ENCODE data around the gene TBX10.
"Not testable (repeated sequence)": the region's sequence is repeated elsewhere in the genome, so short reads cannot be mapped to it uniquely, and the experiment has no call there.

TBX10 gene

GRCh38 chr11:67610302-67610868, 29.2 kb downstream of the TBX10 start:
- H3K4me1 ChIP-seq (ENCODE audit: insufficient read depth, low read length) = peaks cover 7% of the 10 kb centered on the region; the same call in 1 of the 2 replicates
- H3K9ac ChIP-seq (ENCODE audit: low read depth, low read length) = no peak overlapping the region
- H3K4me3 ChIP-seq (ENCODE audit: low read length) = no peak overlapping the region
- H3K9me3 ChIP-seq (ENCODE audit: insufficient read depth, low read depth, low read length) = no peaks in the 10 kb centered on the region
- peaks cover 41% of the 10 kb centered on the region for H3K36me3 ChIP-seq (ENCODE audit: insufficient read depth, low read length)
- no peaks in the 10 kb centered on the region for H3K27me3 ChIP-seq (ENCODE audit: insufficient read depth, low read length)
- WGBS = 94% methylated on average over 15 of the region's 15 CpGs
- H3K27ac ChIP-seq (ENCODE audit: low read depth, low read length) = no peak overlapping the region

GRCh38 chr11:67609316-67609715, 30.2 kb downstream of the TBX10 start:
- H3K4me1 ChIP-seq (ENCODE audit: insufficient read depth, low read length) = peaks cover 17% of the 10 kb centered on the region
- H3K9ac ChIP-seq (ENCODE audit: low read depth, low read length) = no peak overlapping the region
- no peaks in the 10 kb centered on the region for H3K27me3 ChIP-seq (ENCODE audit: insufficient read depth, low read length)
- no peak overlapping the region for H3K27ac ChIP-seq (ENCODE audit: low read depth, low read length)
- peaks cover 41% of the 10 kb centered on the region for H3K36me3 ChIP-seq (ENCODE audit: insufficient read depth, low read length)
- H3K9me3 ChIP-seq (ENCODE audit: insufficient read depth, low read depth, low read length) = no peaks in the 10 kb centered on the region
- 94% methylated on average over 10 of the region's 10 CpGs for WGBS
- no peak overlapping the region for H3K4me3 ChIP-seq (ENCODE audit: low read length)

- Histone ChIP-seq H3K4me3 (ENCODE audit: low read length) (no peak overlapping the region), H3K27me3 (ENCODE audit: insufficient read depth, low read length) (no peaks in the 10 kb centered on the region), H3K36me3 (ENCODE audit: insufficient read depth, low read length) (peaks cover 41% of the 10 kb centered on the region), H3K4me1 (ENCODE audit: insufficient read depth, low read length) (peaks cover 20% of the 10 kb centered on the region), H3K9me3 (ENCODE audit: insufficient read depth, low read depth, low read length) (no peaks in the 10 kb centered on the region), H3K9ac (ENCODE audit: low read depth, low read length) (no peak overlapping the region), H3K27ac (ENCODE audit: low read depth, low read length) (no peak overlapping the region)
- 94% methylated on average over 8 of the region's 8 CpGs for WGBS
Measured at GRCh38 chr11:67608486-67608885, 31.1 kb downstream of the TBX10 start.

- H3K9ac ChIP-seq (ENCODE audit: low read depth, low read length) = peak overlapping the region; percentile 62
- H3K9me3 ChIP-seq (ENCODE audit: insufficient read depth, low read depth, low read length) = 0 out of 2 replicates have a peak, but pooled peaks cover 3% of the 10 kb centered on the region
- 69% methylated on average over 9 of the region's 9 CpGs for WGBS
- H3K27ac ChIP-seq (ENCODE audit: low read depth, low read length) = no peak overlapping the region
- H3K4me3 ChIP-seq (ENCODE audit: low read length) = peak overlapping the region; percentile 86
- peaks cover 26% of the 10 kb centered on the region for H3K4me1 ChIP-seq (ENCODE audit: insufficient read depth, low read length)
- H3K27me3 ChIP-seq (ENCODE audit: insufficient read depth, low read length) = no peaks in the 10 kb centered on the region
- peaks cover 40% of the 10 kb centered on the region for H3K36me3 ChIP-seq (ENCODE audit: insufficient read depth, low read length)
Measured at GRCh38 chr11:67607507-67607906, 32.1 kb downstream of the TBX10 start.

- 0 out of 2 replicates have a peak, but pooled peaks cover 3% of the 10 kb centered on the region for H3K9me3 ChIP-seq (ENCODE audit: insufficient read depth, low read depth, low read length)
- no peaks in the 10 kb centered on the region for H3K27me3 ChIP-seq (ENCODE audit: insufficient read depth, low read length)
- H3K36me3 ChIP-seq (ENCODE audit: insufficient read depth, low read length) = peaks cover 32% of the 10 kb centered on the region
- peak within 1 kb of the TSS; percentile 86 for H3K4me3 ChIP-seq (ENCODE audit: low read length)
- peaks cover 26% of the 10 kb centered on the region for H3K4me1 ChIP-seq (ENCODE audit: insufficient read depth, low read length)
- H3K9ac ChIP-seq (ENCODE audit: low read depth, low read length) = peak within 1 kb of the TSS; percentile 62
- 0 out of 2 replicates have a peak within 1 kb of the TSS, but pooled peaks have one; percentile 10 for H3K27ac ChIP-seq (ENCODE audit: low read depth, low read length)
- WGBS = 3% methylated on average over 69 of the region's 69 CpGs
Measured at GRCh38 chr11:67606492-67607295, 32.9 kb downstream of the TBX10 start, which contains the start of gene NDUFV1. Gene NDUFV1 (plus strand): TSS chr11:67606936. CDS start chr11:67607005, 69 bp downstream.

- WGBS = 62% methylated on average over 17 of the region's 17 CpGs
- H3K27me3 ChIP-seq (ENCODE audit: insufficient read depth, low read length) = no peaks in the 10 kb centered on the region
- peak overlapping the region; percentile 86 for H3K4me3 ChIP-seq (ENCODE audit: low read length)
- peaks cover 28% of the 10 kb centered on the region for H3K36me3 ChIP-seq (ENCODE audit: insufficient read depth, low read length)
- peaks cover 26% of the 10 kb centered on the region for H3K4me1 ChIP-seq (ENCODE audit: insufficient read depth, low read length)
- H3K9ac ChIP-seq (ENCODE audit: low read depth, low read length) = no peak overlapping the region
- no peak overlapping the region for H3K27ac ChIP-seq (ENCODE audit: low read depth, low read length)
- H3K9me3 ChIP-seq (ENCODE audit: insufficient read depth, low read depth, low read length) = 0 out of 2 replicates have a peak, but pooled peaks cover 3% of the 10 kb centered on the region
Measured at GRCh38 chr11:67606093-67606491, 33.5 kb downstream of the TBX10 start.

GRCh38 chr11:67605231-67606011, 34.1 kb downstream of the TBX10 start:
- Histone ChIP-seq H3K9ac (ENCODE audit: low read depth, low read length) (no peak overlapping the region), H3K36me3 (ENCODE audit: insufficient read depth, low read length) (peaks cover 21% of the 10 kb centered on the region), H3K4me3 (ENCODE audit: low read length) (no peak overlapping the region), H3K9me3 (ENCODE audit: insufficient read depth, low read depth, low read length) (0 out of 2 replicates have a peak, but pooled peaks cover 3% of the 10 kb centered on the region), H3K27ac (ENCODE audit: low read depth, low read length) (no peak overlapping the region; the same call in 1 of the 2 replicates), H3K4me1 (ENCODE audit: insufficient read depth, low read length) (peaks cover 26% of the 10 kb centered on the region), H3K27me3 (ENCODE audit: insufficient read depth, low read length) (no peaks in the 10 kb centered on the region)
- 70% methylated on average over 11 of the region's 11 CpGs for WGBS

- no peaks in the 10 kb centered on the region for H3K27me3 ChIP-seq (ENCODE audit: insufficient read depth, low read length)
- no peak overlapping the region for H3K4me3 ChIP-seq (ENCODE audit: low read length)
- 0 out of 2 replicates have a peak, but pooled peaks cover 3% of the 10 kb centered on the region for H3K9me3 ChIP-seq (ENCODE audit: insufficient read depth, low read depth, low read length)
- H3K4me1 ChIP-seq (ENCODE audit: insufficient read depth, low read length) = peaks cover 26% of the 10 kb centered on the region
- H3K36me3 ChIP-seq (ENCODE audit: insufficient read depth, low read length) = peaks cover 15% of the 10 kb centered on the region
- H3K27ac ChIP-seq (ENCODE audit: low read depth, low read length) = no peak overlapping the region
- H3K9ac ChIP-seq (ENCODE audit: low read depth, low read length) = no peak overlapping the region
- 83% methylated on average over 2 of the region's 2 CpGs for WGBS
Measured at GRCh38 chr11:67604815-67605214, 34.7 kb downstream of the TBX10 start.

GRCh38 chr11:67604119-67604518, 35.4 kb downstream of the TBX10 start:
- peaks cover 26% of the 10 kb centered on the region for H3K4me1 ChIP-seq (ENCODE audit: insufficient read depth, low read length)
- not testable (repeated sequence) for H3K4me3 ChIP-seq (ENCODE audit: low read length)
- 65% methylated on average over 2 of the region's 4 CpGs for WGBS

GRCh38 chr11:67601098-67601497, 38.5 kb downstream of the TBX10 start:
- peaks cover 18% of the 10 kb centered on the region for H3K9me3 ChIP-seq (ENCODE audit: insufficient read depth, low read depth, low read length)
- no peak overlapping the region for H3K4me3 ChIP-seq (ENCODE audit: low read length)
- H3K4me1 ChIP-seq (ENCODE audit: insufficient read depth, low read length) = peaks cover 24% of the 10 kb centered on the region
- WGBS = 96% methylated on average over 7 of the region's 7 CpGs
- no peak overlapping the region for H3K27ac ChIP-seq (ENCODE audit: low read depth, low read length)
- no peak overlapping the region for H3K9ac ChIP-seq (ENCODE audit: low read depth, low read length)
- no peaks in the 10 kb centered on the region for H3K36me3 ChIP-seq (ENCODE audit: insufficient read depth, low read length)
- no peaks in the 10 kb centered on the region for H3K27me3 ChIP-seq (ENCODE audit: insufficient read depth, low read length)

More at GRCh38 chr11:67604119-67604518, 35.4 kb downstream of the TBX10 start:
- H3K27me3 ChIP-seq (ENCODE audit: insufficient read depth, low read length); H3K9me3 ChIP-seq (ENCODE audit: insufficient read depth, low read depth, low read length); H3K36me3 ChIP-seq (ENCODE audit: insufficient read depth, low read length): not testable (repeated sequence)
- Histone ChIP-seq H3K9ac (ENCODE audit: low read depth, low read length) (peak overlapping the region; percentile 5; the same call in 1 of the 2 replicates), H3K27ac (ENCODE audit: low read depth, low read length) (peak overlapping the region; percentile 58; the same call in 1 of the 2 replicates)
